ENCODE data around the gene ROBO1. TPM values are rescaled to one million over a fixed set of nuclear protein-coding genes. Genes with fewer than 3 reads are reported as not detected.

The ROBO1 gene
- polyA plus RNA-seq, 1 donor (not counting 4 experiments of a cell fraction or from before 2014, with no cell fraction given), result 27.1 TPM

GRCh38 chr3:78802562-78802930 is 965.3 kb downstream of the ROBO1 start:
- Histone ChIP-seq H4K20me1 (ENCODE audit: control insufficient read depth, extremely low read depth, insufficient read depth, low read length) (no peaks in the 10 kb centered on the region), H3K9ac (ENCODE audit: control insufficient read depth, extremely low read depth, insufficient read depth, low read length) (no peak overlapping the region), H3K79me2 (ENCODE audit: control insufficient read depth, insufficient read depth, low read length) (peaks cover 2% of the 10 kb centered on the region), H3K4me1 (ENCODE audit: control insufficient read depth, extremely low read depth, insufficient read depth, low read length) (peaks cover 3% of the 10 kb centered on the region), H3K27ac (ENCODE audit: control insufficient read depth, insufficient read depth, low read length) (no peak overlapping the region), H3K9me1 (ENCODE audit: control insufficient read depth, extremely low read depth, insufficient read depth, low read length) (no peaks in the 10 kb centered on the region), H3K36me3 (ENCODE audit: control insufficient read depth in 2 of 2, extremely low read depth in 1 of 2, insufficient read depth in 2 of 2, low read length in 2 of 2) (no peaks in the 10 kb centered on the region), H3K4me2 (ENCODE audit: control insufficient read depth, extremely low read depth, insufficient read depth, low read depth, low read length) (no peak overlapping the region), H3K27me3 (ENCODE audit: control insufficient read depth, extremely low read depth, insufficient read depth, low read length) (no peaks in the 10 kb centered on the region), H2AFZ (ENCODE audit: control insufficient read depth, low read length) (no peak overlapping the region), H3K4me3 (ENCODE audit: control insufficient read depth in 2 of 3, extremely low read depth in 1 of 3, insufficient read depth in 2 of 3, low read depth in 1 of 3, low read length in 3 of 3) (no peak overlapping the region), H3K9me3 (ENCODE audit: control insufficient read depth, low read depth, low read length) (no peaks in the 10 kb centered on the region)
- FAIRE-seq (no peak), DNase-seq (ENCODE audit: low read depth, low spot score) (no peak)
- no peak for TF ChIP-seq CTCF (optimal IDR thresholded peaks at IDR 0.05 in 1 of 3, IDR thresholded peaks at IDR 0.05 in 1 of 3, conservative IDR thresholded peaks at IDR 0.05 in 1 of 3; ENCODE audit: extremely low read depth in 1 of 3, insufficient read depth in 2 of 3, low read length in 3 of 3)
- no peak for TF ChIP-seq EZH2 (IDR thresholded peaks at IDR 0.05; ENCODE audit: low read length)
- dilution Hi-C loops (cut with MboI; ENCODE audit: extremely low pct_ligation_motif_present, low sequenced_read_pairs), result no loop called here

GRCh38 chr3:78801926-78802561 is 965.8 kb downstream of the ROBO1 start:
- Histone ChIP-seq H3K9me3 (ENCODE audit: control insufficient read depth, low read depth, low read length) (no peaks in the 10 kb centered on the region), H3K27me3 (ENCODE audit: control insufficient read depth, extremely low read depth, insufficient read depth, low read length) (no peaks in the 10 kb centered on the region), H3K9ac (ENCODE audit: control insufficient read depth, extremely low read depth, insufficient read depth, low read length) (no peak overlapping the region), H2AFZ (ENCODE audit: control insufficient read depth, low read length) (no peak overlapping the region), H3K36me3 (ENCODE audit: control insufficient read depth in 2 of 2, extremely low read depth in 1 of 2, insufficient read depth in 2 of 2, low read length in 2 of 2) (no peaks in the 10 kb centered on the region), H3K9me1 (ENCODE audit: control insufficient read depth, extremely low read depth, insufficient read depth, low read length) (no peaks in the 10 kb centered on the region), H3K27ac (ENCODE audit: control insufficient read depth, insufficient read depth, low read length) (no peak overlapping the region), H3K4me1 (ENCODE audit: control insufficient read depth, extremely low read depth, insufficient read depth, low read length) (peaks cover 3% of the 10 kb centered on the region), H3K4me2 (ENCODE audit: control insufficient read depth, extremely low read depth, insufficient read depth, low read depth, low read length) (no peak overlapping the region), H4K20me1 (ENCODE audit: control insufficient read depth, extremely low read depth, insufficient read depth, low read length) (no peaks in the 10 kb centered on the region), H3K79me2 (ENCODE audit: control insufficient read depth, insufficient read depth, low read length) (peaks cover 2% of the 10 kb centered on the region), H3K4me3 (ENCODE audit: control insufficient read depth in 2 of 3, extremely low read depth in 1 of 3, insufficient read depth in 2 of 3, low read depth in 1 of 3, low read length in 3 of 3) (no peak overlapping the region)
- no peak for DNase-seq (ENCODE audit: low read depth, low spot score)
- no peak for FAIRE-seq
- TF ChIP-seq EZH2 (IDR thresholded peaks at IDR 0.05; ENCODE audit: low read length) (no peak), CTCF (optimal IDR thresholded peaks at IDR 0.05 in 1 of 3, IDR thresholded peaks at IDR 0.05 in 1 of 3, conservative IDR thresholded peaks at IDR 0.05 in 1 of 3; ENCODE audit: extremely low read depth in 1 of 3, insufficient read depth in 2 of 3, low read length in 3 of 3) (no peak)
- dilution Hi-C loops (cut with MboI; ENCODE audit: extremely low pct_ligation_motif_present, low sequenced_read_pairs), result no loop called here
